Left ventricle myocardium superior (tissue), 1 donor: ENCODE results near the gene SLIT3. TPM values are rescaled to one million over a fixed set of nuclear protein-coding genes. Genes with fewer than 3 reads are reported as not detected.

Experiments used
- ATAC-seq: fragments of 200-7000 bp; cut with Tn5 transposase; one replicate; pipeline ENCODE4 v1.9.1; 2020; ENCODE audit warnings: mild to moderate bottlenecking, moderate library complexity
- DNase-seq: peaks from one replicate; pipeline ENCODE4 v3.0.0-alpha.2; 2020
- intact Hi-C: fragments of 100-400 bp; cut with micrococcal nuclease; formaldehyde crosslinking; loops from one replicate; pipeline ENCODE4 v1.11.0; 2022
- total RNA-seq: library from RNA; stranded (reverse); fragmentation: NEBNext Ultra II Directional; extraction: Animal tissue kit (Norgen Biotek cat#: 25700); gene quantifications from one replicate; pipeline ENCODE4 v1.2.1, GENCODE V29; 2021
- donor health status: DM: no; HTN: yes; CAD: no; lungs with severe emphysema.

SLIT3 gene
- total RNA-seq, 1 donor from 2014 or later, result 8.4 TPM

GRCh38 chr5:169301386-169301934, 521 bp upstream of the SLIT3 start:
- DNase-seq (no peak), ATAC-seq (peak; percentile 12)
- intact Hi-C loops, result loop anchor here (10.0 kb wide), 1 partner anchor 297 kb away; no protein-coding TSS in a partner anchor

- DNase-seq (no peak), ATAC-seq (no peak)
- intact Hi-C loops, result loop anchor here (10.0 kb wide), 1 partner anchor 295 kb away; no protein-coding TSS in a partner anchor
Measured at GRCh38 chr5:169299663-169300467, 1.1 kb downstream of the SLIT3 start.

DNA sequence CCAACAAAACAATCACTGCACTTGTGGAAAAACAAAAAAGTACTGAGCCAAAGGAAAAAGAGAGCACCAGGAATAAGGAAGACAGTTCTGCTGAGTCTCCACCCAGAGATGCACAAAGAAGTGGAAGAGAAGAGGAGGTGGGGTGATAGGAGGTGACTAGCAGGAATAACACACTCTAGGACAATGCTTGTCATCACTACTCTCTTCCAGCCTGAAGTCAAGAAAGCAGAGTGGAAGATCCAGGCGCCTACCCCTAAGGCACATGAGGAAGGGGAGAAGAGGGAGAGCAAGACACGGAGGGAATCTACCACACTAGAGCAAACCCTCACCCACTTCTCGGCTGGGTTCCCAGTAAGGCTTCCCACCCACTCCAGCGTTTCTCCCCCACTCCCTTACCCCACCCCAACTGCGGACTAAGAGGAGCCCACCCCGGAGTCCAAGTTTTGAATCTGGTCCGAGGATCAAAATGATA, 1.7 kb downstream of the SLIT3 start:
- ATAC-seq (no peak), DNase-seq (no peak)
- intact Hi-C loops, result no loop called here

DNA sequence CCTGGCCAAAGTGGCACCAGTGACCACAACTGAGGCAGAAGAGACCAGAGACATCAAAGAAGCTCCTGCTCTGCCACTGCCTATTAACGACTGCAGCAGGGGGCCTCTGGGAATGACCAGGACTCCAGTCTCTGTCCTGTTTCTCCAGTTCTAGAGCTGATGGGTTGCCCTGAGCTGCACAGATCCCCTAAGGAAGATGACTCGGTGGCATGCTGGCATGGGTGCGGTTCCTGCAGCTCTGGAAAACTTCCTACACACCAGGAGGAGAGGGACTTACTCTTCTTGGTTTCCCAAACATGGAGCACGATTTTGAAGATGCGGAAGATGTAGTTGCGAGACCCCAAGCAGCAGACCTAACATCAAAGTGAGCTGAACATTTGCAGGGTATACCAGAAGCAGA, 2.7 kb downstream of the SLIT3 start:
- intact Hi-C loops, result no loop called here

DNA sequence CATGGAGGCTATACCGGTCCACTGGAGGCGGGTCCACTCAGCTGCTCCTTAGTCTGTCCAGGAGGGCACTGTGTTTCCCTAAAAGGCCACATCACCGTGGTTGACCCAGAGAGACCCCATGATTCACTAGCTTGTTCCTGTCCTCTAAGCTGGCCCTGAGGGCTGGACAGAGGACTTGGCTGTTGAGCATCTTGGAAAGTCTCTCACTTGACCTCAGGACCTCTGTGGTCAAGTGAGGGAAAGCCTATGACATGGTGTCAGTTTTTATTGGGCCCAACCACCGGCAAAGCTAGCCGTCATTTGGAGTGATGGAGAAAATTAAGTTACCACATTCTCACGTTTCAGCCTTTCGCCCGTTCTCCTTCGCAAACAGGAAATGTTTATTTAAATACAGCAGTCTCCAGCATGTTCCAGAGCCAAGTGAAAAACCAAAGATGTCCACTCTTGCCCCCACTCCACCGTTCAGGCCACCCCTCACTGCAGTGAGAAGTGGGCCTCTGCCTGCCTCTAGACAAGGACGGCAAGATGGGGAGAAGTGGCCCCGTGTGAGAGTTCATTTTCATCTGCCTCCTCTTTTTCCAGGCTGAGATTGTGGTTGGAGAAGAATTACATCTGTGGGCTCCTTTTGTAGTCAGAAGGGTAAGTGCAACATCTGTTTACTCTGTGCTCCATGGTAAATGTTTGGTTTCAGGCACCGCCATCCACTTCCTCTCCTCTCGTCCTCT, 4.4 kb downstream of the SLIT3 start:
- no peak for DNase-seq
- no peak for ATAC-seq

More for the DNA sequence above, 2.7 kb downstream of the SLIT3 start:
- no peak for DNase-seq
- no peak for ATAC-seq

DNA sequence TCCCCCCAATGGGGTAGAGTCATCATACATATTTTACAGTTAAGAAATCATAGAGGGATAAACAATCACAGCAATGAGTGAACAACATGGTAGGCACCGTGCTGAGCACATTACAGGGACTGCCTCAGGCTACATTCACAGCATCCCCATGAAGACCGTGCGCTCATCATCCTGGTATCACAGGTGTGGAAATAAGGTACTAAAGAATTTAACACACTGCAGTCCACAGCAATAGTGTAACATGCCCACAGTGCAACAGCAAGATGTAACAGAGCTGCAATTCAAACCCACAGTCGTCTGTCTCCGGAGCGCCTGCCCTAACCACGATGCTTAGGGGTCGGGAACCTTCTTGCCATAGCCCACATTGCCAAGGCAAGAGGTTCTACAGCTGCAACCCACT, 5.6 kb downstream of the SLIT3 start:
- DNase-seq (no peak), ATAC-seq (no peak)
- intact Hi-C loops, result no loop called here

More for the DNA sequence above, 4.4 kb downstream of the SLIT3 start:
- intact Hi-C loops, result no loop called here

GRCh38 chr5:169294621-169295020, 6.3 kb downstream of the SLIT3 start:
- no peak for DNase-seq
- ATAC-seq, result no peak
- intact Hi-C loops, result no loop called here

DNA sequence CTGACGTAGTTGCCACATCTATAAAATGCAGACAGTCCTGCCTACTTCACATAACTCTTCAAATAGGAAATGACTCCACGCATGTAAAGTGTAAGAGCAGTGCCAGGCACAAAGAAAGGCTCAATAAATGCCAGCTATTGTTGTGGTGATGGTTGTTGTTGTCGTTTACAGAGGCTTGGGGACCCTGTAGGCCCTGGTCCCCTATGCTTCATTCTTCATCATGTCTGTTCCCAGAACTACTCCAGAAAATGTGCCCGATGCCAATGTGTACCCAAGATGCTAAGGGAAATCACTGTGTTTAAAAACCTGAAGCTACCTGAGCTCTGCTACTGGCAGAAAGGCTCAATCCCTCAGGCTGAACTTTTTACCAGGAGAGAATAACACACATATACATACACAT, 9.1 kb downstream of the SLIT3 start:
- intact Hi-C loops, result no loop called here
- ATAC-seq (no peak), DNase-seq (no peak)

GRCh38 chr5:169290895-169291294, 10.0 kb downstream of the SLIT3 start:
- intact Hi-C loops, result no loop called here
- DNase-seq, result no peak

GRCh38 chr5:169289520-169289919, 11.4 kb downstream of the SLIT3 start:
- no peak for ATAC-seq
- DNase-seq, result no peak
- intact Hi-C loops, result no loop called here

More at GRCh38 chr5:169290895-169291294, 10.0 kb downstream of the SLIT3 start:
- ATAC-seq, result no peak

GRCh38 chr5:169288066-169288930, 12.6 kb downstream of the SLIT3 start:
- DNase-seq (no peak), ATAC-seq (no peak)
- intact Hi-C loops, result no loop called here

DNA sequence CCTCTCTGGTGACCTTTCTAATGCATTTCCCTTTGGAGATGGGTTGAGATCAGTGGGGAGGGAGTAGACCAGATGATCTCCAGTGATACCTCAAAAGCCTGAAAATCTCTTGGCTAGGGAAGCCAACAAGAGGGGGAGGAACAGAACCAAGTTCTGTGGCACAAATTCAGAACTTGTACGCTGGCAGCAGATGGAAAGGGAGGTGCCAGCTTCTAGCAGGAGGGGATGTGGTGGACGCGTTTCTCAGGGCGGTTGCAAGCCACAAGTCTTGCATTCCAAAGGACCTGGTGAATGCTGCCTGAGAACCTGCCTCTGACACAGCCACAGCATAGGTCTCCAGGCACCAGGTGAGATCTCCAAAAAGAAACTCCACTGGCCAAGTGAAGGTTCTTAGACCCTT, 13.4 kb downstream of the SLIT3 start:
- ATAC-seq (no peak), DNase-seq (no peak)
- intact Hi-C loops, result no loop called here

DNA sequence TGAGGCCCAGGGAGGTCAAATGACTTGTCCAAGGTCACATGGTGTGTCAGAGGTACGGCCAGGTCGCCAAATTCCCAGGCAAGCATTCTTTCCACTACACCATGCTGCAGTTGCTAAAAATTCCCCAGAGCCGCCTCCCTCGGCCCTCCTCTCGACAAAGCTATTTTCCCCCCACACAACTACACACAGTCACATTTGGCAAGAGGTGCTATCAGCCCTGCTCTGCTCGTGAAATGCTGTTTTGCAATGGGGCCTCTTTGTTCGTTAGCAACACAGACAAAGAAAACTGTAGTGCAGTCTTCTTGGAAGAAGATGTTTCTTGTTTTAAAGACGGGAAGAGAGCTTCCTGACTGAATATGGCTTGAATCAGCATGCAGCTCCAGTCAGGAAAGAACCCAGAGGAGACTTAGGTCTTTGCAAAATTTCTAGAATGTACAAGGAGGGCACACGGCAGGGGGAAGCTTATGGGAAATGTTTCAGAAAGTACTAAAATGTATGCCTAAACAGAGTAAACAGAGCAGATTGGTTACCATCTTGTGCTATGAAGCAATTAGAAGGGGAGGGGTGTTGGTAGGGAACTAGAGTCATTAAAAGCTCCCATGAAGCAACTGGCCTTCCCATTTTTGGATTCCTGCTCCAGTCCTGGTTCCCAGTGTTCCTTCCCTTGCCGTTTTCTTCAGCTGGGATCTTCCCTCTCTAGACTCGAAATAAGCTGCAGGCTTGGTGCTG, 14.2 kb downstream of the SLIT3 start:
- peak; percentile 54 for DNase-seq
- intact Hi-C loops, result no loop called here
- ATAC-seq, result peak; percentile 97

DNA sequence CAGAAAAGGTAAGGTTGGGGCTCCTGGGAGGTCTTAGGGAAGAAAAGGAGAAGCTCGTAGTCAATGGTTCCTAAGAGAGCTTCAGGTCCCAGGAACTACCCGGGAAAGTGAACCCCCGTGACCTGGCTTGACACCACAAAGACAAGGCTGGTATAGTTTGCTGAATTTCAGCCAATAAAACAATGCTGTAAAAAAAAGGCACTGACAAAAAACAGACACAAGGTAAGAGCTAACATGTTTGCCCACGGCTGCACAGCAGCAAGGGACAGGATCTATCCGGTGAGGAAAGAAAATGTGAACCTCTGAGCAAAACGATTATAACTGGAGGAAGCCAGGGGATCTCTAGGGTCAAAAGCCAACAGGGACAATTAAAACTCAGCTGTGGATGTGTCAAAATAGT, 17.1 kb downstream of the SLIT3 start:
- ATAC-seq, result no peak
- intact Hi-C loops, result no loop called here
- no peak for DNase-seq

- DNase-seq (no peak), ATAC-seq (no peak)
- intact Hi-C loops, result no loop called here
Measured at GRCh38 chr5:169281625-169282024, 19.3 kb downstream of the SLIT3 start.

- intact Hi-C loops, result no loop called here
- no peak for DNase-seq
- ATAC-seq, result no peak
Measured at GRCh38 chr5:169280696-169281095, 20.2 kb downstream of the SLIT3 start.

DNA sequence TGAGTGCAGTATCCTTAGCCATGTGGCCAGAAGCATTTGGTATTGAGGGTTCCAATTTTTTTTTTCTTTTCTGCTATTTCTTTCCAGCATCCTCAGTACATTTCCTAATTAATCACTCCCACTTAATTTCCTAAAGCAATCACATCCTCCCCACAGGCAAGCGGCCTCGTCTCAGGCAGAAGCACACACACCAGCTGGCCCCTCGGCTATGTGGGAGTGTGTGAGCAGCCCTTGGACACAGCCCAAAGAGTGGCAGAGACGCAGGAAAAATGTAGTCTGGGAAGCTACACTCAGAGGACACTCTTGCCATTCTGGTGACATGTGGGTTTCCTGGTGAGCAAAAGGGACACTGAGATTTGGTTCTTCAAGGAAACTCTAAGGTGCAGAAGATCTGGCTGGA, 20.7 kb downstream of the SLIT3 start:
- DNase-seq (peak; percentile 44), ATAC-seq (peak; percentile 63)
- intact Hi-C loops, result no loop called here

DNA sequence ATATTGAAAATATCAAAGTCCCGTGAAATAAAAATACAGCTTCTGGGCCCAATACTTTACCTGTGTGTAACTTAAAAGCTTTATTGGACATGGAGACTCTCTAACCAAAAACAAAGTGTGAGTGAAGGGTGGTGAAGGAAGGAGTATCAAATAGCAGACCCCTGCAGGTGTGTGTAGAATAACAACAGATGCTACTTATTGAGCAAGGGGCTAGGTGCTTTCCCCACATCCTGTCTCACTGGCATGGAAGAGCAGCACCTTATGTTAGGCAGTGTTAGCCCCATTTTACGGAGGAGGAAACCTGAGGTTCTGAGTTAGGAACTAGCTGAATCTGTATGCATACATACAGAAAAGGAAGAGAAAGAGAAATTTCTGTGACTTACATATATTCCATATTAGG, 21.8 kb downstream of the SLIT3 start:
- DNase-seq (no peak), ATAC-seq (no peak)
- intact Hi-C loops, result no loop called here

DNA sequence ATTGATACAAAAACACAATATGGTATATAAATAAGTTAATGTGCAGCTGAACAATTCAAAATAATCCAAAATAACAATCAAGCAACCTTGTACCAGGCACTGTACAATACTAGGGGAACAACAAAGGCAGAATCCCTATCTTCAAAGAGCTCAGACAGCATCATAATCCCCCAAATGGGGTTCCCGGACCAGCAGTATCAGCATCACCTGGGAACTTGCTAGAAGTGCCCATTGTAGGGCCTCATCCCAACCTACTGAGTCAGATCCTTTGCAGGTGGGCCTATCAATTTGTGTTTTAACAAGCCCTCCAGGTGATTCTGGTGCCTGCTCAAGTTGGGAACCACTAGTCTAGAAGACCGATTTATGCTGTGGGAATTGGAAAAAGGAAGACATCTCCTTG, 27.1 kb downstream of the SLIT3 start:
- intact Hi-C loops, result no loop called here
- DNase-seq (no peak), ATAC-seq (no peak)
